HT1080 (cell line): ENCODE results near the gene MYOF. TPM values are rescaled to one million over a fixed set of nuclear protein-coding genes. Genes with fewer than 3 reads are reported as not detected.
"Not testable (repeated sequence)": the region's sequence is repeated elsewhere in the genome, so short reads cannot be mapped to it uniquely, and the experiment has no call there.

Experiments
- DNase-seq: peaks from one replicate; pipeline ENCODE4 v3.0.0-alpha.2; 2015; ENCODE audit warnings: low read depth
- total RNA-seq: library from RNA; depleted of rRNA; stranded (reverse); fragments of >200 nt; shearing (Covaris generic); gene quantifications from 2 replicates; pipeline ENCODE4 v1.2.3, GENCODE V29; 2014

MYOF gene
- total RNA-seq, 1 experiment from 2014 or later = 85.0 TPM

DNA sequence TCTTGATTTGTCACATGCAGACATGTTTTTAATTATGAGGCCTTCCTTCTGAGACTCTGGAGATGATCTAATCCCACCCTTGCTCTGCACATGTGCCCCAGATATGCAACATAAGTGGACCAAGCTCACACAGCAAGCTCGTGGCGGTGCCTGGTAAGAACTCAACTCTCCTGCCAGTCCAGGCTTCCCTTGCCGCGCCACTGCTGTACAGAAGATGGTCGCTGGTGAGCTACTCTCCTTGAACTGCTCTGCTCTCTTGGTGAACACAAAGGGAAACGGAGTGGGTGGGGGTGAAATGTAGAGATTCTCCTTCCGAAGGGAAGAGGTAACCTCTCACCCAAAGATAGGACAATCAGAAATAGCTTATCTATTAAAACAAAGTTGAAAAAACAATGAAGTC, 25.7 kb downstream of the MYOF start:
- DNase-seq = no peak

DNA sequence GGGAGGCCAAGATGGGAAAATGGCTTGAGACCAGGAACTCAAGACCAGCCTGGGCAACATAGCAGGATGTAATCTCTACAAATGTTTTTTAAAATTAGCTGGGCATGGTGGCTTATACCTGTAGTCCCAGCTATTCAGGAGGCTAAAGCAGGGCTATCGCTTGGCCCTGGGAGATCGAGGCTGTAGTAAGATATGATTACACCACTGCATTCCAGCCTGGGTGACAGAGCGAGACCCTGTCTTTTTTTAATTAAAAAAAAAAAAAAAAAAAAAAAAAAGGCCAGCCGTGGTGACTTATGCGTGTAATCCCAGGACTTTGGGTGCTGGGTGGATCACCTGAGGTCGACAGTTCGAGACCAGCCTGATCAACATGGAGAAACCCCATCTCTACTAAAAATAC, 27.4 kb downstream of the MYOF start:
- DNase-seq = no peak

DNA sequence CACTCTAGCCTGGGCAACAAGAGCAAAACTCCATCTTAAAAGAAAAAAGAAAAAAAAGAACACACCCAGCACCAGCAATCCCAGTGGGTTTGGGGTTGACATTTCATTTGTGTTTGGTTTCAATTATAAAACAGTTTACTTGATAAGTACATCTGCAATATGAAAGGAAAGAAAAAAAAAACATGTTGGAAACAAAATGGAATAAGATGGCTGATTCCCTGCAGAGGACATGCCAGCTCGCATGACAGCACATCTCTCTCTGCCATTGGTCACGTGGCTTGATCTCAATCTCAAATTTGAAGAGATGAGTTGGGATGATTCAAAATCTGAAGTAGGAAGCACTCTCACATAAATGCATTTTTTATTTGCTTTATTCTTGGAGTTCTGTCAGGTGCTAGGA, 28.0 kb downstream of the MYOF start:
- no peak for DNase-seq

DNA sequence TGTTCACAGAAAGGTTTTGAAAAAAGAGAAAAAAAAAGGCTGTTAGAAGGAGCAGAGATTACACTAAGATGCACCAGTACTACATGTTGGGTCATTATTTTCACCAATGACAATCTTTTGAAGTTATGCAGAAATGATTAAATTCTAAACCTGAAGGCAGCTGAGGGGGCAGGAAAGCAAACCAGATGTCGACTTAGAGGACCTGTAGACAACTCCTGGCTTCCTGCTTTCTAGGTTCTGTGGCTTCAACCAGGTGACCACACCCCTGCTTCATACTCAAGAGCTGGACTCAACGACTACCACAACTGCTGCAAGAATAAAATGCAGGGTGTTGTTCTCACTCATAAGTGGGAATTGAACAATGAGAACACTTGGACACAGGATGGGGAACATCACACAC, 30.0 kb downstream of the MYOF start:
- no peak for DNase-seq

DNA sequence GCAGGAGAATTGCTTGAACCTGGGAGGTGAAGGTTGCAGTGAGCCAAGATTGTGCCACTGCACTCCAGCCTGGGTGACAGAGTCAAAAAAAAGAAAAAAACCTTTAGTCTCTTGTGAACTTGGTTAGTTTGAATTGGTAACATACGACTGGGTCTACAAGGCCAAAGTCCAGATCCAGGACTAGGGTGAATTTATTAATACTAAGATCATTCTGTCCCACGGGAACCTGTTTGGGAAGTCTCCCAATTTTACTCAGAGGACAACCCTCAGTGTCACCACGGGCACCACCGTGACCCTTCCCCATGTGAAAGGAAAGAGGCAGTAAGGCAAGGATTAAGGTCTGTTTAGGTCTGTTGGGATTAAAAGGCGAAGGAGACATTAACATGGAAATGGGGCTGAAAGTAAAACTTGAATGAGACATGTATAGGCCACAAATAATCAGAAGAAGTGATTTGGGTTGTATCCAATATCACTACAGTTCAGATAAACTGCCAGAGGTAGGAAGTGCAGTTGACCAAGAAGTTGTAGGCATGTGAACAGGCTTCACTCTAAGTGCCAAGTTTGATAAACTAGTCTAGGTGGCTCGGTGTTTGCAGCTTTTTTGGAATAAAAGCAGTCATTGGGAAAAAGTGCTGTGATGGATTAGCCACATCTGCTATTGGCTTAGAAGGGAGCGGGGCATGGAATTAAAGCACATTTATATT, 30.7 kb downstream of the MYOF start:
- DNase-seq = no peak

DNA sequence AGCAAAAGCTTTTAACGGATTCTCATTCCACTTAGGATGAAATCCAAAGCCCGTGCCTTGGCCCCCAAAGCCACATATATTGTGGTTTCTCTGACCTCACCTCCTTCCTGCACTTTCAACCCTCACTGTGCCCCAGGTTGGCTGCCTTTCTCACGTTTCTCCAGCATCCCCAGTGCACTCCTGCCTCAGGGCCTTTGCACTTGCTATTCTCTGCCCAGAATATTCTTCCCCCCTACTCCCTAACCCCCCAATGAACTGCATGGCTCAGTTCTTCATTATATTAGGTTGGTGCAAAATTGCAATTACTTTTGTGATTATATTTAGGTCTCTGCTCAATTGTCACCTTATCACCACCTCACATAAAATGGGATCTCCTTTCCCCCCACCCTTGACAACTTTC, 34.2 kb downstream of the MYOF start:
- DNase-seq = no peak

DNA sequence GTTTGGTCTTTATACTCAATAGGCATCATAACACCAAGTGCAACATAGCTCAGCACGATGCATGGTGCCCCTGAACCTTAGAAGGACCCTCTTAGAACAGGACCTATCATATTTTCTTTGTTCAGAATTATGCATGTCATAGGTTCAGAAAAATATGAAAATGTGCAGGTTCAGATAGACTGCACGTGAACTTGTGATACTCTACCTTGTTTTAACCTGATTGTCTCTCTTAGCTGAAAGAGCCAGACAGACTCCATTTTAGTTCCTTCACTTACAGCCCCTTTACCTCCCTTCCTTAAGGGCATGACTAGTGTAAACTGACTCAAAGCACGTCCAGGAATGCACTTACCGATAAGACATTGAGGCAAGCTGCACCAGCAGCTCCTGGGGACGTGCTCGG, 35.1 kb downstream of the MYOF start:
- no peak for DNase-seq

DNA sequence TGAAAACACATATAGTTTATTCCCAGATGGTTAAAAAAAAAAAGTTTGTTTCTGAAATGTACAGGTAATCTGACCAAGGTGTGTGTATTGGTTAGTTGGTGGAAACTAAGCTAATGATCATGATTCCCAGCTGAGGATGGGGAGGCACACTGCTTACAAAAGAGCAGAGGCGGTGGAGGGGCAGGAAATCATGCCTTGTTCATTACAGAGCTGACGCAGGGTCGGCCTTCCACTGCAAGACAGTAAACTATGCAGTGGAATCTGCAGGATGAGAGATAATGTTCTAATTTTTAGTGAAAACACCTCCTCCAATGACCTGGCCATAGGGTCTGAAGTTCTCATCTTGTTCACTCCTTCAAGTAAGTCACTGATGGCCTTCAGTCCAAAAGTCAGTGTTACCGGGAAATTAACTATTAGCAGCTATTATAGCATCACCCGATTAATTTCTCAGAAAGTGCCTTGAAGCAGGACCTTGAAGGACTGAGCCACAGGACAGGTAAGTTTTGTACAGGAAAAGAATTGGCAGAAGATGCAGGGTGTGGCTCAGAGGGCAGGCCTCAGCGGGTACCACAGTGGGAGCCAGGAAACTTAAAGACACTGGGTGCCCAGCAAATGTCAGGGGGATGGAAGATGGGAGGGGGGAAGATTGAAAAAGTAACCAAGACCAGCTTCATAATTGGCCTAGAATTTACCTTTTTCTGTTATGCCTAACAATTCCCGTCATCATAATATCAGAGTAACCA, 36.0 kb downstream of the MYOF start:
- DNase-seq = no peak

DNA sequence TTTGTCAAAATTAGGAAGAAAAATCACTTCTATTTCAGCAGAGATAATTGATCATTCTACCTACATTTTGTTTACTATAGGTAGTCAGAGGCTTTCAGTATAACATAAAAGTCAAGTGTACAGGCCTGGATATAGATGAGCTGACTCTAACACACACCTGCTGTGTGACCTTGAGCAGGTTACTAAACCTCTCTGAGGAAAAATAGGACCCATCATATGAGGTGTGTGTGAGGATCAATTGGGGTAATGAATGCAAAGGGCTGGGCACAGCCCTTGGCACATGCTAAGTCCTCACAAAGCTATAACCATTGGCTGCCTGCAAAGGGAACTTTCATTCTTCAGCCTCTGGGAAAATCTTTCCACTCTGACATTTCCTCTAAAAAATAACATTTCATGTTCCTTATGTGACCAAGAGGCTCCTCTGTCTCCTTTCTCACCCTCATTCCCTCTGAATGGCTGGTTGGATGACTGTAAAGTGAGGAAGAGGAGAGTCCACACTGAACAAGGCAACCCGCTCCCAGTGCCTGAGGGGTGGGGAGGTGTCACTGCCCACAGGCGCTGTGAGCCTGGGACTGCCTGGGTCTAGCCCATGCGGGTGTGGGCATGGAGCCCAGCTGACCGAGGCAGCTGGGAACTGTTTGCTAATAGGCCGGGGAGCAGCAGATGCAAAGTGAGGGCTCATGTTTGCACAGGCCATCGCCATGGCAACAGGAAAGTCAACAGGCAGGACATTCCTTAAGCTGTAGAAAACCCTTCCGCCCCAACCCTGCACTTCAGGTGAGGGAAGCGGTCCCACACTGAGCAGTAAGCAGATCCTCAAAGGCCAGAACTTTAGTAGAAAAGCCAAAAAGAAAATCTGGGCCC, 36.8 kb downstream of the MYOF start:
- peak; percentile 78 for DNase-seq

DNA sequence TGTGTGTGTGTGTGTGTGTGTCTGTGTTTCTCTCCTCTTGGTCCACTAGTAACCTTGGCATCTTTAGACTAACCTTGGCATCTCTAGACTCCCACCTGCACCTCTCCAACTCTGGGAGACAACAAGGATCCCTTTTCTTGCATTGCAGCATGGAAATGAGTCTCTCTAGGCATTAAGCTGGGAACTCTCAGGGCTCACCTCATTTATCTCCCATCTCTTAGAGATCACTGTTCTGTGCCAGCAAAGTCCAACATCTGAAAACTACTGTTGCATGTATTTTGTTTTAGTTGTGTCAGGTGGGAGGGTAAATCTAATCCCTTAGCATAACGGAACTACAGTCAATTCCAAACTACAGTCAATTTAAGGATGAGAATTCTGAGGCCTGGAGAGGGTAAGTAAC, 38.7 kb downstream of the MYOF start:
- no peak for DNase-seq

DNA sequence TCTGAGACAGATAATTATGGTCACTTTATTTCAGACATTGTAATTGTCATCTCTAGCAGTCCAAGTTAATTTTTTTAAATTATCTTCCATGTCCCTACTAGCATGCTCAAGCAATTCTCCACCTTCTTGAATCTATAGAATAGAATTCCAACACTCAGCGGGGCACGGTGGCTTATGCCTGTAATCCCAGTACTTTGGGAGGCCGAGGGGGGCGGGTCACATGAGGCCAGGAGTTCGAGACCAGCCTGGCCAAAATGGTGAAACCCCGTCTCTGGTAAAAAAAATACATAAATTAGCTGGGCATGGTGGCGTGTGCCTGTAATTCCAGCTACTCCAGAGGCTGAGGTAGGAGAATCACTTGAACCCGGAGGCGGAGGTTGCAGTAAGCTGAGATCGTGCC, 39.4 kb downstream of the MYOF start:
- DNase-seq = not testable (repeated sequence)

DNA sequence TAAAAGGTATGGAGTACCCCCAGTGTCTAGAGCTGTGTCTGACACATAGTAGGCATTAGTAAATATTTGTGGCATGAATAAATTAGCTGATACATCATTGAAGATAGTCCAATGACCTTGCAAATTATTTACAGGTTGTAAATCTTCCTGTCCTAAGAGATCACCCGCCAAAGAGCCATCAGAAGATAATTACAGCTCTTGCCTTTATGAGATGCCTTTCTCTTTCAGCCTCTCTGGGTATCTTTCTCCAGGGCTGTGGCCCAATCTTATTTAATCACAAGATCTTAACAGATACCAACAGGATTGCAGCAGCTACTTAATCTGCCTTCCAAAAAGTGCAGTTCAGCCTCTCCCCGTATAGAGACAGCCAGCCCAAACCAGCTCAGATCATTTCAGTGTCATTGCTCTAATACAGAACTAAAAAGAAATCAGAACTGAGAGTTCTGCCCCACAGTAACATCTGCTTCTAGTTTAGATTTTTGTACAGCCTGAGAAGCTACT, 41.5 kb downstream of the MYOF start:
- DNase-seq = no peak

DNA sequence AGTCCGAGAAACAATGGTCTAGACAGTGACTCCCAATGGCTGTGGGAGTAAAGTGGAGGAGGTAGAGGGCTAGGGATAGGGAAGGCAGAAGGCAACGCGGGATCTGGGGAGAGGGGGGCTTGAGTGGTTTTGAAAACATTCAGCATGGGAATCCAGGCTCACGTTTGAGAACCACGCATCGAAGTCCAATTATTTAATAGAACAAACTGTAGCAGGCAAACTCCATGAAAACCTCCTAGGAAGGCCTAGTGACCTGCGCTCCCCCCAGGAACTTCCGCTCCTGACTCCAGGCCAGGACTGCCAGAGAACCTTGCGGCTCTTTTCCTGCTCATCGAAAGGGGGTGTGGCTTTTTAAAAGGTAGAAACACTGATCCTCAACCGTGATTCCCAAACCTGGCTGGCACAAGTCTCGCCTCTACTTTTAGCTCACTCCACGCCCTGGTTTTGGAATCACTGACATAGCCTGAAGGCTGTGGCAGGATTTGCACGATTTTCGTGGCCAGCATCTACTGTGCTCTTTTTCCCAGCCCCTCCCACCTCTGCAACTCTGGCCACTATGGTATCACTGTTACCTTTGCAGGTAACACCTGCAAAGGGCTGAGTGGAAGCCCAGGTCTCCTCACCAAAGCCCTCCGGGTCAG, 43.4 kb downstream of the MYOF start:
- no peak for DNase-seq

DNA sequence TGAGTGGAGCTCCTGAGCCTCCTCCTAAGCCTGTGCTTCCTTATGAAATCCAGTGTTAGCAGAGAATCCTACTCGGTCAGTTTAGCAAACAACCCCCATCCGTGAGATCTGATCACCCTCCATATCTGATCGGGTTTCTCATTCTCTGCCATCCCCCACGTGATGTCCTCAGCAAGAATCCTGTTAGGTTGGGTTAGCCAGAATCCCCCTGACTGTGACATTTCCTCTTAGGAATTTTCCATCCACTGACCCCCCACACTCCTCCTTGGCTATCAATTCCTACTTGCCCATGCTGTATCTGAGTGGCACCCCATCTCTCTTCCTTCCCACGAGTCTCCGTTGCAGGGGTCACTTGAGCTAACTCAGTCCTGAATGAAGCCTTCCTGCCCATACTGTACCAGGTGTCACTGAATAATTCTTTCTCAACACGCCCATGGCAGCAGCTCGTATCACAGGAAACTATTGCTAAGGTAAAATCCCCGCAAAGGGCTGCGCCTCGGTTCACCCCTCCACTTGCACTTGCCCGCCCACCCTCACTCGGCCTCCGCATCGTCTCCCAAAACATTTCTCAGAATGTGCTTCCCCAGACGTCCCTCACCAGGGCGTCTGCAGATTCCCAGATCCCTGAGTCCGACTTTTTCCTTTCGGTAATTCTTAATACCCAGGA, 44.1 kb downstream of the MYOF start:
- peak; percentile 32 for DNase-seq

DNA sequence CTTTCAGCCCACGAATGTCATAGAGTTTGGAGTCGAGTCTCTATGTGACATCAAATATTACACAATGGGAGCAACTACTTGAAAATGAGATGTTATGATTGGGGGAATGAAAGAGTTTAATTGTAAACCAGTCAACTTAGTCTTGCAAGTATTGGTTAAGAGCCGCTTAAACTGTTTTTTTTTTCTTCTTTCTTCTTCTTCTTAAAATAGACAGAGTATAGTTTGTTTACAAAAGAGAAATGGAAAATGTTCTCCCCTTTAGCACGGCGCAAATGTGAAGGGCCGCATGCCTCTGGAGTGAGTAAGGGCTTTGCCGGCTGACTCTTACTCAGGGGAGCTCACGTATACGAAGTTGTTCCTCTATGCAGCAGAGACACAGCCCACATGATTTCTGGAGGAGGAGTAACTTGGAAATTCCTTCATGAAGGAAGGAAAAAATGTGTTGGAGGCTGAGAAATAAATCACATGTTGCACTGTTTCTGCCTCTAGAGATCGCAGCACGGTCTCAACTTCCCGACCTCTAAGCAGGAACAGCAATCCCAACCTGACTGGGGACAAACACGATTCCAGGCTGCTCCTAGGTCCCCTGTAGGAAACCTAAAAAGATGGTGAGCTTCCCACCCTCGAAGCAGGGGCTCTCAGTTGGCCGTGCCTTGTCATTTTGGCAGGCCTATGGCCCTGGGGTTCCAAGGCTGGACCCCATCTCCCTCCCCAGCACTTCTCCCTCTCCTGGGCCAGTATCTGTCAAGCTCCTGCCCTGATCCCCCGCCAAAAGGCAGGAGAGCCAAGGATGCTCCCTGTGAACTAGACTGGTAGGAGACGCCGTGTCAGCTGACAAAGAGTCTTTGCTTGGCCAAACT, 44.8 kb downstream of the MYOF start:
- DNase-seq = peak; percentile 96

DNA sequence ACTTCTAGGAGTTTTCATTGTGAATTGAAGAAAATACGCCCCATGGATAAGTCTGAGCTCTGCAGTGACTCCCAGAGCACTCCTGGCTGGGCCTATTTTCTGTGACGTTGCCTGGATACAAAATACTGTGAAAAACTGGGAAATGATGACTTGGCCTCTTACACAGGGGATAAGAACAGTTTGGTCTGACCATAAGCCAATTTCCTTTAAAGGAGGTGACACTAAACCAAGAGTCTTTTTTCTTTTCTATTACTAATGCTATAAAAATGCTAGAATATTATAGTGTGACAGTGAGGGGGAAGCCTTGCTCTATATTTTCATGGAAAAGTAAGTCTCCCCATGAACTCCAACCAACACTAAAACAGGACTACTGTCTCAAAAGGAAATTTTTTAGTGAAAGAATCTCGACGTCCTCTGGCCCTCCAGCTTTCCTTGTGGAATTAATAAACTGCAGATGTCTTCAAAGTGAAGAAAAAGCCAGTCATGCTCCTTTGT, 45.5 kb downstream of the MYOF start:
- peak; percentile 92 for DNase-seq

DNA sequence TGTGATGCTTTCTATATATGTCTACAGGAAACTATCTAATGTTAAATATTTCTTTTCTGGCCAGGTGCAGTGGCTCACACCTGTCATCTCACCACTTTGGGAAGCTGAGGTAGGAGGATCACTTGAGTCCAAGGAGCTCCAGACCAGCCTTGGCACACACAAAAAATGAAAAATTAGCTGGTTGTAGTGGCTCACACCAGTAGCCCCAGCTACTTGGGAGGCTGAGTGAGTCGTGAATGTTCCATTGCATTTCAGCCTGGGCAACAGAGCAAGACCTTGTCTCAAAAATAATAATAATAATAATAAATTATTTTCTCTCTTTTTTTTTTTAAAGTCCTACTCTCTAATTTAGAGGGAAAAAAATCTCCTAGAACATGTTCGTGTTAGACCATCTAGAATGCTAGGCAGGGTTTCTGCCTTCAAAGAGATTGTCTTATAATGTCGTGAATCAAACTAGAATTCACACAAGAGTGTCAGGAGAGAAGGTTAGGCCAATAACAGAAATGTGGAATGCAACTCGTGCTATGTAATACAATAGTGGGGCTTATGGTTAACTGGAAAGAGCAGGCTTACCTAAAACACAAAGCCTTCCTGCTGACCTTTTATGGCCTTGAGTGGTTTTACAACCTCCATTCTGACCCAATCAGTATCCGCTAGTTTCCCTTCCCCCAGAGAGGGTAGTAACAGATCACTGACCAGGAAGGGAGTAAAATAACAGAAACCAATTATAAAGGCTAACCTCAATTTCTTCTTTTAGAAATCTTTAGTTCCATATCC, 46.3 kb downstream of the MYOF start:
- DNase-seq = peak; percentile 51

DNA sequence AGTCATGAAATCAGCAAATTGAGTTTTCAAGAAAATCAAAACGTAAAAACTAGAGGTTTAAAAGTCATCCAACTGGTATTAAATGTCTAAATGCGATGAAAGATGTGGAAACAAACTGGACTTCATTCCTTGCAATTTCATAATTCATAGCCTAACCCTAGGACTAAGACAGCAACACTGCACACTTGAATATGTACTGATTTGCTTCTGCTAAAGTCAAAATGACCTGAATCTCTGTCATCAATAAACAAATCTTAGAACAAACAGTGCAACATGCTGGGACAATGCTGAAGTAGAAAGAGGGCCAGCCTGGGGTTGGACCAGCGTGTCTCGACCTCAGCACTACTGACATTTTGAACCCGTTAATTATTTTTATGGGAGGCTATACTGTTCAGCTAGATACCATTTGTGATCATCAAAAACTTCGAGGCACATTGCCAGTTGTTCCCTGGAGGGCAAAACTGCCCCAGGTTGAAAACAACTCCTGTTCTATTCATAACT, 47.1 kb downstream of the MYOF start:
- DNase-seq = no peak

DNA sequence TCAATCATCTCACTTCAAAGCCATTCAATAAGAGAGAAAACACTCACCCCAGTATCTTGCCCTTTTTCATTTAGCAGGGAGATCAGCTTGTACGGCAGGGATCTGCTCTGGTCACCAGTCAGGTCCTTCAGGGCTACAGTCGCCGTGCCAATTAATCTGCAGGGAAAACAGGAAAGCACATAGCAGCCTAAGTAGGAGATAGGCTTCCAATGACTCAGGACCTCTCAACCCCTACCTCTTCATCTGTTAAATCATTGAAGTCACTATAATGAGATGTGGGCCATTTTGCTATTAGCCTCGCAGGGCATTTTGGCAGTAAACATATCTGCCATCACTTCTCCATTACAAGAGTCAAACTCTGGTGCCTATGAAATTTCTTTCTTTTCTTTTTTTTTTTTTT, 50.8 kb downstream of the MYOF start:
- DNase-seq = no peak
